Measurements from ENCODE around the gene FICD. TPM values are rescaled to one million over a fixed set of nuclear protein-coding genes. Genes with fewer than 3 reads are reported as not detected.

The FICD gene
- total RNA-seq, 2 experiments from 2014 or later, result 5.7 to 6.0 TPM

Other genes with a start within 250 kb of the FICD start
- gene CMKLR1, start 176.0 kb upstream of the FICD start, total RNA-seq, result not detected
- gene SART3, start 45.9 kb downstream of the FICD start, total RNA-seq, result 10 to 100 TPM; 84.3 to 91.5 TPM
- 10 to 100 TPM; 88.6 to 94.3 TPM for gene ISCU, start 47.3 kb downstream of the FICD start, total RNA-seq
- gene TMEM119, start 82.8 kb downstream of the FICD start, total RNA-seq, result under 1 TPM; 0.10 to 0.24 TPM
- gene SELPLG, start 118.6 kb downstream of the FICD start, total RNA-seq, result 10 to 100 TPM; 56.8 to 60.1 TPM
- gene CORO1C, start 216.2 kb downstream of the FICD start, total RNA-seq, result 10 to 100 TPM; 62.1 to 70.9 TPM

Data from activated CD4-positive, alpha-beta memory T cell treated with anti-CD3 and anti-CD28 coated beads for 36 hours (primary cell).